Activated naive CD4-positive, alpha-beta T cell treated with anti-CD3 and anti-CD28 coated beads, Interleukin-2, amount 50 U/mL, for 72 hours (primary cell): ENCODE measurements around the gene COL20A1. TPM values are rescaled to one million over a fixed set of nuclear protein-coding genes. Genes with fewer than 3 reads are reported as not detected.
"Not testable (repeated sequence)": the region's sequence is repeated elsewhere in the genome, so short reads cannot be mapped to it uniquely, and the experiment has no call there.

Experiments
- ATAC-seq, 2 donors: fragments of 150-1000 bp; cut with Tn5 transposase; 2 replicates each; pipeline ENCODE4 v1.10.0; 2021; ENCODE audit warnings: mild to moderate bottlenecking in 2 of 2, moderate library complexity in 2 of 2
- DNase-seq, 2 donors: peaks; one replicate each; pipeline ENCODE4 v3.0.0; 2021 to 2022; ENCODE audit warnings: low spot score in 2 of 2
- H3K27ac Mint-ChIP-seq, 2 donors: one replicate each; pipeline ENCODE4 v1.8.0; 2022; ENCODE audit warnings: mild to moderate bottlenecking in 2 of 2, mixed read lengths in 2 of 2
- H3K36me3 Mint-ChIP-seq, 2 donors: one replicate each; pipeline ENCODE4 v1.8.0; 2022; ENCODE audit warnings: mixed read lengths in 2 of 2
- H3K9me3 Mint-ChIP-seq, 2 donors: one replicate each; pipeline ENCODE4 v1.8.0; 2022; ENCODE audit warnings: mixed read lengths in 2 of 2
- total RNA-seq, 2 donors: library from RNA; stranded (reverse); gene quantifications; one replicate each; pipeline ENCODE4 v1.2.3, GENCODE V29; 2022

Gene COL20A1
- total RNA-seq, 2 donors from 2014 or later: 0.09 TPM; not detected in 1

GRCh38 chr20:63328026-63328700 lies 35.2 kb downstream of the COL20A1 start:
- ATAC-seq (no peak), DNase-seq (no peak)
- Mint-ChIP-seq H3K36me3 (peaks cover 9 to 10% of the 10 kb centered on the region in 2 donors), H3K9me3 (peaks cover 8% of the 10 kb centered on the region in 2 donors), H3K27ac (no peak overlapping the region)

- peaks cover 8% of the 10 kb centered on the region in 2 donors for H3K9me3 Mint-ChIP-seq
- no peak for DNase-seq
These were observed 35.8 kb downstream of the COL20A1 start for GRCh38 chr20:63328718-63329275.

GRCh38 chr20:63329331-63330083 lies 36.5 kb downstream of the COL20A1 start:
- DNase-seq: no peak
- peaks cover 9 to 10% of the 10 kb centered on the region in 2 donors for H3K36me3 Mint-ChIP-seq
- H3K9me3 Mint-ChIP-seq: peaks cover 8% of the 10 kb centered on the region in 2 donors
- H3K27ac Mint-ChIP-seq: no peak overlapping the region
- no peak for ATAC-seq

More at GRCh38 chr20:63328718-63329275, 35.8 kb downstream of the COL20A1 start:
- Mint-ChIP-seq H3K36me3 (peaks cover 9 to 10% of the 10 kb centered on the region in 2 donors), H3K27ac (no peak overlapping the region)
- ATAC-seq: no peak

- ATAC-seq (no peak), DNase-seq (no peak)
- Mint-ChIP-seq H3K27ac (no peak overlapping the region), H3K36me3 (peaks cover 9 to 10% of the 10 kb centered on the region in 2 donors), H3K9me3 (peaks cover 8% of the 10 kb centered on the region in 2 donors)
These were observed 37.2 kb downstream of the COL20A1 start for GRCh38 chr20:63330084-63330760.

- DNase-seq (no peak), ATAC-seq (no peak)
- peaks cover 8 to 12% of the 10 kb centered on the region in 2 donors for H3K9me3 Mint-ChIP-seq
- peaks cover 10 to 14% of the 10 kb centered on the region in 2 donors for H3K36me3 Mint-ChIP-seq
- H3K27ac Mint-ChIP-seq: no peak overlapping the region
These were observed 38.0 kb downstream of the COL20A1 start for GRCh38 chr20:63330940-63331339.

- H3K36me3 Mint-ChIP-seq: peaks cover 10 to 14% of the 10 kb centered on the region in 2 donors
- ATAC-seq: no peak
- DNase-seq: no peak
- H3K27ac Mint-ChIP-seq: no peak overlapping the region
- peaks cover 8 to 12% of the 10 kb centered on the region in 2 donors for H3K9me3 Mint-ChIP-seq
These were observed 38.9 kb downstream of the COL20A1 start for GRCh38 chr20:63331741-63332400.

GRCh38 chr20:63332488-63333240 lies 39.7 kb downstream of the COL20A1 start:
- DNase-seq: no peak
- Mint-ChIP-seq H3K36me3 (peaks cover 10 to 14% of the 10 kb centered on the region in 2 donors), H3K9me3 (peaks cover 8 to 12% of the 10 kb centered on the region in 2 donors), H3K27ac (no peak overlapping the region)
- no peak for ATAC-seq

GRCh38 chr20:63333241-63333836 lies 40.4 kb downstream of the COL20A1 start:
- DNase-seq: no peak
- H3K9me3 Mint-ChIP-seq: peaks cover 8 to 12% of the 10 kb centered on the region in 2 donors
- peaks cover 10 to 14% of the 10 kb centered on the region in 2 donors for H3K36me3 Mint-ChIP-seq
- ATAC-seq: no peak
- no peak overlapping the region for H3K27ac Mint-ChIP-seq

- ATAC-seq: no peak
- Mint-ChIP-seq H3K36me3 (peaks cover 10 to 14% of the 10 kb centered on the region in 2 donors), H3K27ac (no peak overlapping the region), H3K9me3 (peaks cover 11 to 18% of the 10 kb centered on the region in 2 donors)
- DNase-seq: no peak
These were observed 41.4 kb downstream of the COL20A1 start for GRCh38 chr20:63334356-63334755.

GRCh38 chr20:63335060-63335459 lies 42.1 kb downstream of the COL20A1 start:
- not testable (repeated sequence) for ATAC-seq, DNase-seq, H3K27ac Mint-ChIP-seq
- Mint-ChIP-seq H3K9me3 (peaks cover 16 to 21% of the 10 kb centered on the region in 2 donors), H3K36me3 (peaks cover 10 to 14% of the 10 kb centered on the region in 2 donors)

GRCh38 chr20:63335711-63336110 lies 42.7 kb downstream of the COL20A1 start:
- Mint-ChIP-seq H3K9me3 (peaks cover 16 to 21% of the 10 kb centered on the region in 2 donors), H3K27ac (no peak overlapping the region), H3K36me3 (peaks cover 10 to 14% of the 10 kb centered on the region in 2 donors)
- no peak for ATAC-seq
- no peak for DNase-seq

- ATAC-seq: no peak
- H3K36me3 Mint-ChIP-seq: peaks cover 10 to 14% of the 10 kb centered on the region in 2 donors
These were observed 43.3 kb downstream of the COL20A1 start for GRCh38 chr20:63336232-63336752.

GRCh38 chr20:63337786-63338420 lies 44.9 kb downstream of the COL20A1 start:
- no peak overlapping the region for H3K27ac Mint-ChIP-seq
- ATAC-seq: no peak
- H3K9me3 Mint-ChIP-seq: peaks cover 8 to 13% of the 10 kb centered on the region in 2 donors
- DNase-seq: no peak
- H3K36me3 Mint-ChIP-seq: peaks cover 0 to 6% of the 10 kb centered on the region in 2 donors

More at GRCh38 chr20:63336232-63336752, 43.3 kb downstream of the COL20A1 start:
- H3K9me3 Mint-ChIP-seq: peaks cover 16 to 21% of the 10 kb centered on the region in 2 donors
- DNase-seq: no peak
- no peak overlapping the region for H3K27ac Mint-ChIP-seq
